Activated B cell treated with CpG ODN at 0.5 μM for 24 hours (primary cell): ENCODE results near the gene GIPC3. TPM values are rescaled to one million over a fixed set of nuclear protein-coding genes. Genes with fewer than 3 reads are reported as not detected.
A peak's percentile ranks its signal among the peaks of the same experiment; 100 is the strongest.

ENCODE experiments used
- ATAC-seq: fragments of 200-7000 bp; cut with Tn5 transposase; one replicate; pipeline ENCODE4 v1.10.0; 2021; ENCODE audit warnings: low read depth, mild to moderate bottlenecking, moderate library complexity
- CTCF ChIA-PET: fragments of 350-600 bp; sonication (Branson Sonifier 250); formaldehyde crosslinking; loops from one replicate; lab custom pipeline; 2021; ENCODE audit warnings: antibody characterized with exemption; lab: Charles Lee
- POLR2A ChIA-PET: fragments of 350-600 bp; sonication (Branson Sonifier 250); formaldehyde crosslinking; loops from one replicate; lab custom pipeline; 2021; ENCODE audit warnings: antibody characterized with exemption; lab: Charles Lee
- DNase-seq: peaks from one replicate; pipeline ENCODE4 v3.0.0; 2022
- H3K27ac Mint-ChIP-seq: one replicate; pipeline ENCODE4 v1.8.0; 2020; ENCODE audit warnings: mixed read lengths
- H3K27me3 Mint-ChIP-seq: one replicate; pipeline ENCODE4 v1.8.0; 2021; ENCODE audit warnings: mixed read lengths
- H3K36me3 Mint-ChIP-seq: one replicate; pipeline ENCODE4 v1.8.0; 2021; ENCODE audit warnings: low read depth, mixed read lengths
- H3K4me1 Mint-ChIP-seq: one replicate; pipeline ENCODE4 v1.8.0; 2021; ENCODE audit warnings: mixed read lengths
- H3K4me3 Mint-ChIP-seq: one replicate; pipeline ENCODE4 v1.8.0; 2020; ENCODE audit warnings: mild to moderate bottlenecking, mixed read lengths
- H3K9me3 Mint-ChIP-seq: one replicate; pipeline ENCODE4 v1.8.0; 2020; ENCODE audit warnings: mixed read lengths
- CTCF ChIP-seq: fragments of 200-600 bp; IDR thresholded peaks from one replicate; pipeline ENCODE4 v1.8.0; 2022; ENCODE audit warnings: antibody characterized with exemption, mild to moderate bottlenecking
- intact Hi-C: fragments of 100-400 bp; cut with micrococcal nuclease; formaldehyde crosslinking; loops from one replicate; pipeline ENCODE4 v1.15.1; 2024
- total RNA-seq: library from RNA; stranded (reverse); gene quantifications from 2 replicates; pipeline ENCODE4 v1.2.3, GENCODE V29; 2022

Gene GIPC3
- total RNA-seq, 1 donor from 2014 or later = 0.29 TPM

- no peak overlapping the region for H3K27ac Mint-ChIP-seq
- H3K4me1 Mint-ChIP-seq = peaks cover 7% of the 10 kb centered on the region
- intact Hi-C loops = loop anchor here (2.0 kb wide), 1 partner anchor 15 kb away; no protein-coding TSS in a partner anchor
- H3K27me3 Mint-ChIP-seq = no peaks in the 10 kb centered on the region
- H3K9me3 Mint-ChIP-seq = no peaks in the 10 kb centered on the region
- peaks cover 29% of the 10 kb centered on the region for H3K36me3 Mint-ChIP-seq
- POLR2A ChIA-PET = interaction anchor here (1.9 kb wide), 1 partner anchor 14 kb away, joined by 13 read pairs; the partner anchor contains the start of gene MFSD12
- H3K4me3 Mint-ChIP-seq = no peak overlapping the region
- CTCF ChIA-PET = interaction anchor here (4.3 kb wide), 1 partner anchor 13 kb away, joined by 37 read pairs; the partner anchor contains the start of gene MFSD12
- ATAC-seq (no peak), DNase-seq (no peak)
- TF ChIP-seq CTCF = no peak
These were observed 41.9 kb upstream of the GIPC3 start for GRCh38 chr19:3543150-3544057.

GRCh38 chr19:3544058-3544376 is 41.3 kb upstream of the GIPC3 start:
- ATAC-seq (no peak), DNase-seq (no peak)
- no peak overlapping the region for H3K27ac Mint-ChIP-seq
- intact Hi-C loops = loop anchor here (2.0 kb wide), 1 partner anchor 15 kb away; no protein-coding TSS in a partner anchor
- H3K4me3 Mint-ChIP-seq = no peak overlapping the region
- POLR2A ChIA-PET = interaction anchor here (1.9 kb wide), 1 partner anchor 13 kb away, joined by 13 read pairs; the partner anchor contains the start of gene MFSD12
- no peaks in the 10 kb centered on the region for H3K9me3 Mint-ChIP-seq
- H3K36me3 Mint-ChIP-seq = peaks cover 29% of the 10 kb centered on the region
- CTCF ChIA-PET = interaction anchor here (2.2 to 4.3 kb wide), 3 partner anchors 12 to 74 kb away, joined by 9 to 37 read pairs (median 15); partner anchors contain the start of genes GIPC3 and MFSD12
- H3K4me1 Mint-ChIP-seq = peaks cover 7% of the 10 kb centered on the region
- TF ChIP-seq CTCF = no peak
- H3K27me3 Mint-ChIP-seq = no peaks in the 10 kb centered on the region

DNA sequence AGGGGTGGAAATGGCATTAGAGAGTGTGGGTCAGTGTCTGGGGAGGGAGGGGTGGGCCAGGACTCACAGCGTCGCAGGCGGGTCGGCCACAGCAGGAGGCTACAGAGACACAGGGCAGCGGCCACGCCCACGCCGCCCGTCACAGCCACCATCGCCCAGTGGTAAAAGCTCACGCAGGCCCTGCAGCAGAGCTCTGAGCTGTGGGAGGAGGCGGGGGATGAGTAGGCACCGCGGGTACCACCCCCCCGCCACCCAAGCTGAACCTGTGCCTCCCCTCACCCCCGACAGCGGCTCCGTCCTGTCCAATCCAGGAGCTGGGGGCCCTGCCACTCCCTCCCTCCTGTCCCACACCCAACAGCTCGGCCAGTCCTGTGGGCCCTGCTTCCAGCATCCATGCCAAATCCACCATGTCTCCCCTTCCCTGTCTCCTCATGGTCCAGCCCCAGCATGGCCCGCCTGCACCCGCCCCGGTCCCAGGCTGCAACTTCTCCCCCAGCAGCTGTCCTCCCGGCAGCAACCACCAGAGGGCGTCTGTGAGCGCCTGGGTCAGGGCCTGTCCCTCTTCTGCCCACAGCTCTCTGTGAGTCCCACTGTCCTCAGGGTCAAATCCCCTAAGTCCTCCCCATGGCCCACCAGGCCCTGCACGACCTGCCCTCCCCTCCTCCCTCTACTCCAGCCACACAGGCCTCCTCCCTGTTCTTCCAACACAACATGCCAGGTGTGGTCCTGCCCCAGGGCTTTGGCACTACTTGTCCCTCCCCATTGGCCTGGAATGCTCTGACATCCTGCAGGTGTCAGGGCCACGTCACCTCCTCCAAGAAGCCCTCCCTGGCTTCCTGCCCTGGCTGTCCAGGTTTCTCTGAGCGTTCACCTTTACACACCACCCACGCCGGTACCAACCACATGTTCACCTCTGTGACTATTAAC is 40.3 kb upstream of the GIPC3 start:
- ChIA-PET CTCF (interaction anchor here (1.0 to 4.3 kb wide), 10 partner anchors 11 to 240 kb away, joined by 3 to 37 read pairs (median 6); partner anchors contain the start of genes GIPC3 and MFSD12), POLR2A (interaction anchor here (1.3 to 1.9 kb wide), 2 partner anchors 9 to 12 kb away, joined by 4 to 13 read pairs; partner anchors contain the start of gene MFSD12)
- Mint-ChIP-seq H3K27me3 (no peaks in the 10 kb centered on the region), H3K4me3 (no peak overlapping the region), H3K4me1 (peaks cover 7% of the 10 kb centered on the region), H3K9me3 (no peaks in the 10 kb centered on the region), H3K27ac (no peak overlapping the region), H3K36me3 (peaks cover 28% of the 10 kb centered on the region)
- ATAC-seq (peak; percentile 80), DNase-seq (peak; percentile 84)
- intact Hi-C loops = loop anchor here (1.0 to 2.0 kb wide), 3 partner anchors 14 to 161 kb away; no protein-coding TSS in a partner anchor
- TF ChIP-seq CTCF = peak; percentile 30

GRCh38 chr19:3545669-3546034 is 39.6 kb upstream of the GIPC3 start:
- ChIA-PET POLR2A (interaction anchor here (1.3 to 1.9 kb wide), 2 partner anchors 8 to 11 kb away, joined by 4 to 13 read pairs; partner anchors contain the start of gene MFSD12), CTCF (interaction anchor here (1.2 to 4.3 kb wide), 9 partner anchors 11 to 160 kb away, joined by 3 to 37 read pairs (median 6); partner anchors contain the start of genes GIPC3 and MFSD12)
- H3K9me3 Mint-ChIP-seq = no peaks in the 10 kb centered on the region
- H3K4me1 Mint-ChIP-seq = peaks cover 7% of the 10 kb centered on the region
- TF ChIP-seq CTCF = no peak
- no peak overlapping the region for H3K4me3 Mint-ChIP-seq
- peaks cover 27% of the 10 kb centered on the region for H3K36me3 Mint-ChIP-seq
- peak overlapping the region; percentile 19 for H3K27ac Mint-ChIP-seq
- no peak for DNase-seq
- no peak for ATAC-seq
- no peaks in the 10 kb centered on the region for H3K27me3 Mint-ChIP-seq
- intact Hi-C loops = loop anchor here (1.0 to 2.0 kb wide), 3 partner anchors 13 to 161 kb away; no protein-coding TSS in a partner anchor
